Daoy (cell line): Measurements from ENCODE around the gene TIAM1. TPM values are rescaled to one million over a fixed set of nuclear protein-coding genes. Genes with fewer than 3 reads are reported as not detected.

Source experiments
- DNase-seq: peaks from one replicate; pipeline ENCODE4 v3.0.0-alpha.2; 2015; ENCODE audit warnings: low read depth
- total RNA-seq: library from RNA; depleted of rRNA; stranded (reverse); fragments of >200 nt; shearing (Covaris generic); gene quantifications from 2 replicates; pipeline ENCODE4 v1.2.3, GENCODE V29; 2014

Gene TIAM1
- total RNA-seq, 1 experiment from 2014 or later = 17.8 TPM

- DNase-seq = no peak
These were observed 138.6 kb downstream of the TIAM1 start for GRCh38 chr21:31205412-31205811.

- no peak for DNase-seq
These were observed 139.3 kb downstream of the TIAM1 start for GRCh38 chr21:31204801-31205200.

DNA sequence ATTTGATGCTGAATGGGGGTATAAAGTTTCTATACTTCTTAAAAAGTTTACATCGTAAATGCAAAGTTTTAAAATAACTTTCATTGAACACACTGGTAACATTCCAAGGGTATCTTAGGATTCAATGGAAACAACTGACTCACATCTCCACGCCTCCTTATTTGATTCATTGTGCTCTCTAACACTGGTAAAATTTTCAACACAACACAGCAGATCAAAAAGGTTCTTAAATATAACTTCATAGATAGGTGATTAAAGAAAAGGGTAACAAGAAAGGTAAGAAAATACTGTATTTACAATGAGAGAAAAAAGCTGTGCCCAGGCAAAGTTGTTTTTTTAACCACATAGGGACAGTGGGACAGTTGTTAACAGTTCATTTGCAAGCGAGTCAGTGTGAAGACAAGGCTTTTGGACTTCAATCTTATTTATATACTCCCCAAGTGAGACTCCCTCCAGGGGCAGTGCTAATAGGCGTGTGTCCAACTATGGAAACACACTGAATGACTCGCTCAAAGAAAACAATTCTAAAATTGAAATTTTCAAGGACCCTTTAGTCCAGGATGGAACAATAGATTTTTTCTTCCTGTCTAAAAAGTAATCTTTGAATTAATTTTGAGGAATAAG is 140.5 kb downstream of the TIAM1 start:
- peak; percentile 75 for DNase-seq

DNA sequence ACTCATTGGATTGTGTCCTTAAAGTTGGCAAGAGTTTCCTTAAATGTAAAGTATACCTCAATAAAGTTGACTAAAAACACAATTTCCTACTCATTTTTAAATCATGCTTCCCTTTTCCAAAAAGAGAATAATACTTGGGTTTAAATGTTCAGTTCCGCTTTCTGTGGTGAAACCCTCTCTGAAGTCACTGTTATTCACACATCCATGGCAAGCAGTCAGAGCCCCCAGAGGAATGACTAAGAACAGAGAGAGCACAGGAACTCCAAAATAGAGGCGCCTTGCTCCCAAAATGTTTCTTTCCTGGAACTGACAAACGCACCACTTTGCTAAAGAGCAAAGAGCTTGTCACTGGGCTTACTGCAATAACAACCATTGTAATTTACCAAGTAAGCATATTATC is 142.5 kb downstream of the TIAM1 start:
- DNase-seq = peak; percentile 74

DNA sequence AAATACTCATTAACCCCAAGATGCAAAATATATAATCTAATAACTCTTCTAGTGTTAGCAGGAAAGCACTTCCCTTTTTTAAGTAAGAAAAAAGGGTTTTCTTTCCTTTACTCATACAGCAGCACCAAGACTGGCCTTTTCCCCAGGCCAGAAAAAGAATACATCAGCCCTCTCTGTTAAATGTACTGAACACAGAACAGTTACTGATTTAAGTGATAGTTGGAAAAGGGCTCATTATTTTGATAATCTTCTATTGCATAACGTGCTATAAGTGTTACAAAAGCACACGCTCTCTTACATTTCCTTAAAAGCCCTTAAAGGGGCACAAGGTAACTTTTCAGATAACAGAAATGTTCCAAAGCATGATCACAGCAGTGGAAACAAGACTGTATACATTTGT is 142.9 kb downstream of the TIAM1 start:
- no peak for DNase-seq

GRCh38 chr21:31198575-31198974 is 145.5 kb downstream of the TIAM1 start:
- DNase-seq = peak; percentile 35

DNA sequence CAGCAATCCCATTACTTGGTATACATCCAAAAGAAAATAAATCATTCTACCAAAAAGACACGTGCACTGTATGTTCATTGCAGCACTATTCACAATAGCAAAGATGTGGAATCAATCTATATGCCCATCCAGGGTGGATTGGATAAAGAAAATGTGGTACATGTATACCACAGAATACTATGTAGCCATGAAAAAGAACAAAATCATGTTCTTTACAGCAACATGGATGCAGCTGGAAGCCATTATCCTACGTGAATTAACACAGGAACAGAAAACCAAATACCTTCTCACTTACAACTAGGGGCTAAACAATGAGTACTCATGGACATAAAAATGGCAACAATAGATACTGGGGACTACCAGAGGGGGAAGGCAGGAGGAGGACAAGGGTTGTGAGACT is 147.3 kb downstream of the TIAM1 start:
- DNase-seq = no peak

DNA sequence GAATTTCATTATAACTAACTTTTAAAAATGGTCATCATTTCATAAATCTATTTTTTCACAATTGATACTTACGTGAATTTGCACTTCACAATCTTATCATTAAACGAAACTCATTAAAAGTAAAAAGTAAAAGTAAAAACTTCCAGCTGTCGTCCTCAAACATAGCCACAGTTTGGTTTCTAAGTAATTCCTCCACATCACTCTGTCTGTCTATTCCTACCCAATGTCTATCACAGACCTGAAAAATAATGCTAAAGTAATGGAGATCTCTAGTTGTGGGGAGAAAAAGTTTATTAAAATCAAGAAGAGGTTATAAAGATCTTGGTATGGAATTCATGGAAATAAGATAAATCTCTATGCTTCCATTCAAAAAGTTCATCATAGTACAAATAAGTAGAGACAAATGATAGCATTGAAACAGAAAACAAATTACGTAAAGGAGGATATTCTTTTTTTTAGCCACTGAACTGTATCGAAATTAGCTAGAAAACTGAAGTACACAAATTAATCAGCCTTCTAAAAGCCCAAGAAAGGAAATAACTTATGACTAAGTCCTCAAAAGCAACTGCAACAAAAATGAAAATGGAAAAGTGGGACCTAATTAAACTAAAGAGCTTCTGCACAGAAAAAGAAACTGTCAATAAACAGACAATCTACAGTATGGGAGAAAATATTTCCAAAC is 148.6 kb downstream of the TIAM1 start:
- no peak for DNase-seq

DNA sequence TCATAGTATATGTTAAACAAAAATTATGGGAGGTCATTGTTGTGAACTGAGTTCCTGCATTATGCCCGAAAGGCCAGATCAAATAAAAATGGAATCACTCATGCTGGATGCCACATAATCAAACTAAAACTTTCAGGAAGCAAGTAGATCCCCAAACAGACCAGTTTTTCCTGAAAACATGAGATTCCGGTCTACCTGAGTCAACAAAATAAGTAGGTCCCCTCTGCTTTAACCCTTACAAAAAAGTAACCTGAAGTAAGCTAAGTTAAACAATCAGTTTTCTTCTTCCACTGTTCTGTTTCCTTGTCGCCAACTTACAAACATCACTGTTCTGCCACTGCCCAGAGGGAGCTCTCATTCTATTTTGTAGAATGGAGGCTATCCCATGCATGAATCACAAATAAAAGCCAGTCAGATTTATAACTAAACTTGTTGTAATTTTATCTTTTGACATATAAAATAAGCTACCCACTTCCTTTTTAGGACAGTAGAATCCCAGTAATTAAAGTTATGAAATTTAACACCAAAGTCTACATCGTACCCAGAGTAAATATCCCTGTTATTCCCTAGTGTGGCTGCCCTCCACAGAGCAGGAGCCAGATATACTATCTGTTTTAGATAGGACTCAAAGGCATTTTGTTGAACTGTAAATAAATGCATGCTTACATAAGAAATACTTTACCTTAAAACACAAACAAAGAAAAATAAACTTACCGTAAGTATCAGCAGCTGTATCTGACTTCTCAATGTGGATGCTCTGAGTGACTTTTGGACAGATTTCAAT is 149.4 kb downstream of the TIAM1 start:
- DNase-seq = no peak

- DNase-seq = no peak
These were observed 150.3 kb downstream of the TIAM1 start for GRCh38 chr21:31193761-31194160.

DNA sequence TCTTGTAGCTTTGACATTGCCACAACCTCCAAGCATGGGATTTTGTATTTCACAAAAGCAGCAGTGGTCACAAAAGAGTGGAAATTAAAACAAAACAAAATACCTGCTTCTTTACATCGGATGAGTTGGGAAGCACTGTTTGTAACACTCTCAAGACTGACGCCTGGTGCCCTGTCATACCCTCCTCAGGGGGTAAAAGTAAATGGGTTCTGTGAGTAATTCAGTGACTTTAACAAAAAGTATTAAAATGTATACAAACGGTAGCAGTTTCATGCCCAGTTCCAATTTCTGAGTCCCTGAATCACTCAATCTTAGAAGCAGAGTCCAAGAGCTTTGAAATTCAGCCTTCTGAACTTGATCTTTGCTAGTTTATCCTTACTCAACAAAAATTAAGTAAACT is 152.5 kb downstream of the TIAM1 start:
- DNase-seq = no peak

DNA sequence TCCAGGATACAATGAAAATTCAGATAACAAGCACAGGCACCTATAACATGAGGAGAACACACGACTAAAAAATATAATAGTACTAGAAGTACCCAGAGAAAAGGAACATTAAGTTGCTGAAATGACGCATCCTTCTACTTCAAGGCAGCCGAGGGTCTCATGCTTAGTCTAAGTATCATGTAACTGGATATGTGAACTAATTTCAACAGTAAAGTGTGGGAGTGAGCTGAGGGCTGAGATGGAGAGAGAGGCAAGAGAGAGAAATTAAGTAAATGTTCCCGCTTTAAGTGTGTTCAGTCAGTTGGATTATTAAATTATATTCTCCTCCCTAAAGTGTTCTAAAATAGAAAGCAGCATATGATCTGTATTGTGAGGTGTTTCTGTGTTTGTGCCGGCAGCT is 153.5 kb downstream of the TIAM1 start:
- no peak for DNase-seq

GRCh38 chr21:31187499-31187898 is 156.6 kb downstream of the TIAM1 start:
- DNase-seq = no peak

- no peak for DNase-seq
These were observed 157.1 kb downstream of the TIAM1 start for GRCh38 chr21:31186916-31187315.

DNA sequence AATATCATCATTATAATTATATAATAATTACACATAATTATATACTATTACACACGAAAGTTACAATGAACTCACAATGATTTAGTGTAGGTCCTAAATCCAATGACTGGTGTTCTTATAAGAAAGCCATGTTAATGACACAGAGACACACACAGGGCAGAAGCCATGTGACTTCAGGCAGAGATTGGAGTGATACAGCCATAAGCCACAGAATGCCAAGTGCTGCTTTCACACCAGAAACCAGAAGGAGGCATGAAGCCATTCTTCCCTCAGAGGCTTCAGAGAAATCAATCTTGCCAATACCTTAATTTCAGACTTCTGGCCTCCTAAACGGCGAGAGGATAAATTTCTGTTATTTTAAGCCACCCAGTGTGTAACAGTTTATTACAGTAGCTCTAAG is 158.4 kb downstream of the TIAM1 start:
- no peak for DNase-seq

DNA sequence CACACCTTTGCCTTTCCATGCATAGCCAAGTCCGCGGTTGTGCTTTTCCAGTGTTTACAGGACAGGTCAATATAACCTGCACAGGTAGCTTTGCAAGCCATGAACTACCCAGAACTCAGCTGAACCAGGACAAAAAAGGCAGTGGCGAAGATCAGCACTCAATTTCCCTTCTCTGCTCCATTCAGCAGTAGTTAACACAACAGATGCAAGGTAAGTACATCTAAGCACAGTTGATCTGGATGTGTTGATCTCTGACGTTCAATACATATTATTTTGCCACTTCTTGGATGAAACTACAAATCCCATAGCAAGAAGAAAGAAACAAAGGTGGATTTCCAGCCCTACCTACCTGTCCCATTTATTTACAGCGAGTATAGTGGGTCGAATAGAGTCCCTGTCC is 159.2 kb downstream of the TIAM1 start:
- no peak for DNase-seq

GRCh38 chr21:31184459-31184858 is 159.6 kb downstream of the TIAM1 start:
- DNase-seq = no peak

DNA sequence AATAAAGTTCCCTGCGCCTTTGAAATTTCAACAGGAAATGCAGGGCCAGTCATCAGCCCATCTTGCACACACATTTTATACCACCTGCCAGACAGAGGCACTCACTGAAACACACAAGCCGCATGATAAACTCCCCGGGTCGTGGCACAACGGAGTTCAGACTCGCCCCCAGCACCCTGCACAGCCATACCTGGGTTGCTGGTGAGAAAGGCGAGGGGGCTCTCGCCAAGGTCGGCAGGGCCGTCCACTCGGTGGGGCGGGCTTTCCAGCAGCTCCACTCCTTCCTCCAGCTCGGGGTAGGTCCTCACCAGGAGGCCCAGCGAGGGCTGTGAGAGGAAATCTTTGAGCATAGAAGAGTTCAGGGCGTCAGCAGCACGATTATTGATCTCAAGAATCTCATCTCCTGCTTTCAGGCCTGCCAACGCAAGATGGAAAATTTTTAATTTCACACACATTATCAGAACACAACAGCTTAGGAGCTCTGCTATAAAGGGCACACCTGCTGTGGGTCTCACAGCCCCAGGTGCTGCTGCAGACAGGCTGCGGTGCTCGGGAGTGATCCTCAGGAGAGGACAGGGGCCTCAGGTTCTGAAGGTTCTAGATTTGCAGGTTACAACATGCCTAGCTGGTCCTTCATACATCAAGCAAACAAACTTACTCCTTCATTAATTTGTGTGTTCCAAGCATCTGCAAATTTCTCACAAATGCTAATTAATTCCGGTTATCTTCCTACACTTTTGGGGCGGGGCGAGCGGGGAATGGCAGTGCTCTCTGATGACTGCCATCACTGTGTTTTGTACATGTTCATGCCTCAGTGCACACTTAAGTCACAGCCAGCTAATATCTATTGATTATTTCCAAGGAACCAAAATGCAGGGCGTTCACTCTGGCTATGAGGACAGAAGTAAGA is 161.6 kb downstream of the TIAM1 start:
- no peak for DNase-seq

DNA sequence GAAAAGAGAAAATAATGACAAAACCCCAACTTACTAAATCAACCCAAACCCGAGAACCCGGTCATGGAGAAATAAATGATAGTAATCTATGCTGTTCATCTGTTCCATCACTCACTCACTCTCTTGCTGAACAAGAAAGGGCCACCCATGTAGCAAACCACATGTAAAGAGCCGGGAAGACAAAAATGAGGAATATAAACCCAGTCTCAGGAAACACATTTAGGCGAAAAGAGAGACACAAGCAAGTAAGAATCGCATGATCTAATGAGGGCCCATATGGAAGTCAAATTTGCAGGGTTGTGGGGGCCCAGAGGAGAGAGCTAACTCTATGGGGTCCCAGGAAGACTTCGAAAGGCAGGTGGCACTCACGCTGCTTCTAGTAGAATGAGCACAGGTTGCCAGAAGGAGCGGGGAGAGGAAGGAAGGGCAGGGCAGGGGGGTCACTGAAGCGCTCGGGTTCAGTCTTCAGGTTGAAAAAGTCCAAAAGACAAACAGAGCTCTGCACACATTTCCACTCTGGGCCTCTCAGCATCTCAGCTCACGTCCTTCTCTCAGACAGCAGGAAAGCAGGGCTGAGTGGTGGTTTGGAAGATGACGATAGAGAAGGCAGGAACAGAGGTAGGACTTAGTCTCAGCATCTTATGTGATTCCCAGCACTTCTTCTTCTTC is 162.8 kb downstream of the TIAM1 start:
- no peak for DNase-seq

DNA sequence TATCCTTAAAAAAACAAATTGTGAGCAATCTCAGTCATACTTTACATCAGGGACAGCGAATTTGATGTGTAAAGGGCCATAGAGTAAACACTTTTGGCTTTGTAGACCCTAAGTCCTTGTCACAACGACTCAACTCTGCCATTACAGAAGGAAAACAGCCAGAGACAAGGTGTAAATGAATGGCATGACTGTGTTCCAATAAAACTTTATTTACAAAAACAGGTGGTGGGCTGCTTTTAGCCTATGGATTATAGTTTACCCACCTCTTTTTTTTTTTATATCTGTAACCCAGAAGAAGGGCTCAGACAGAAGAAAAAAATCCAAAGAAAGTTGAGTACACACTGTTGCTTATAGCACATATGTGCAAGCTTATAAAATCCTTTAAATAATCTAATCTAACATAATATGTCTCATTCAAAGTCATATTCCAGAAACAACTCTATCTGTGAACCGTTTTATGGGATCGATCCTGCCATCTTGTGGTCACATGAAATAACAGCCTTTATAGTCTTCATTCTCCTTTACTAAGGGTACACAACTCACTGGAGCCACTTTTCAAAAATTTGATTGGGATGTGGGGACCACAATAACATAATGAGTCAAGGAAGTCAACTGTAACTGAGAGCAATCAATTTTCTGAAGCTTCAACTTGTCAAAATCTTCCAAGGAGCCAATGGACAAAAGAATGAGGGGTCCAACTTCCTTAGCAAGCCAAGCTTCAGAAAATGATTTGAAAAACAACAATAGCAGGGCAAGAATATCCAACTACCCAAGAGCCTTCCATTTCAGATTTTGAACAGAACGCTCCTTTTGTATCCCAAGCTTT is 163.6 kb downstream of the TIAM1 start:
- peak; percentile 46 for DNase-seq

DNA sequence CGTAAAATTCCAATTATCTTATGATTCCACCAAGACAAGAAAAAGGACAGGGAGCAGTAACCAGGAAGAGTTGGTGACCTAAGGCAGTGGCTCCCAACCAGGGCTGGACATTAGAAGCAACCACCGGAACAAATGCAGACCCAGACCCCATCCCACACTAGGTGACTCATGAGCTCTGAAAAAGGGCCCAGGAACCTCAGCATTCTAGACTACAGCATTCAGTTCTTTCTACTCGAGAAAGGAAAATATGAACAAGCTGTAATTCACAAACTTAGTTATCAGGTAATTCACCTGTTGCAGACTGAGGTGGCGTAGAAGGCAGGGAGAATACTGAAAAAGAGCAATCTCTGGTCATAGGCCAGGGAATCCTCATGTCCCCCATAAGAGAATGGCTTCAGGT is 167.3 kb downstream of the TIAM1 start:
- no peak for DNase-seq
